Prostate gland (tissue), 2 donors: ENCODE data around the gene RADIL. TPM values are rescaled to one million over a fixed set of nuclear protein-coding genes. Genes with fewer than 3 reads are reported as not detected.

Source experiments
- DNase-seq: peaks from one replicate; pipeline ENCODE4 v3.0.0-alpha.2; 2019; ENCODE audit warnings: low spot score
- H3K27ac ChIP-seq, 2 donors: fragments of 200-600 bp; sonication (generic); 2 replicates each; pipeline ENCODE4 v1.5.1; 2017 to 2019
- H3K27me3 ChIP-seq: fragments of 200-600 bp; sonication (generic); replicated peaks from 2 replicates; pipeline ENCODE4 v1.5.1; 2019; ENCODE audit not compliant: insufficient read depth
- H3K36me3 ChIP-seq, 2 donors: fragments of 200-600 bp; sonication (generic); 1 replicate in 1 of 2; 2 replicates in 1 of 2; pipeline versions ENCODE4 v1.5.1 to v1.8.1; 2017 to 2019
- H3K4me1 ChIP-seq: fragments of 200-600 bp; sonication (generic); replicated peaks from 2 replicates; pipeline ENCODE4 v1.5.1; 2019
- H3K4me3 ChIP-seq, 2 donors: fragments of 200-600 bp; sonication (generic); 2 replicates each; pipeline ENCODE4 v1.5.1; 2017 to 2019
- H3K9me3 ChIP-seq: fragments of 200-600 bp; sonication (generic); 2 replicates; pipeline ENCODE4 v1.5.1; 2017
- CTCF ChIP-seq, 4 experiments: fragments of 200-600 bp in 2 of 4; fragments of 450-650 bp in 2 of 4; sonication (generic) in 2 of 4; IDR thresholded peaks; 1 replicate in 3 of 4; 2 replicates in 1 of 4; pipeline ENCODE4 v1.5.1; 2016 to 2019; ENCODE audit warnings: antibody characterized with exemption in 4 of 4, mild to moderate bottlenecking in 2 of 4, moderate library complexity in 2 of 4
- POLR2A ChIP-seq: fragments of 450-650 bp; IDR thresholded peaks from one replicate; pipeline ENCODE4 v1.6.1; 2016; ENCODE audit warnings: antibody characterized with exemption, mild to moderate bottlenecking
- POLR2AphosphoS5 ChIP-seq: sonication (generic); formaldehyde crosslinking; IDR thresholded peaks from one replicate; pipeline ENCODE4 v1.6.1; 2017; ENCODE audit warnings: antibody characterized with exemption
- WGBS: methylation state at CpG from one replicate; pipeline ENCODE4 v1.1.5; 2018; 5-methylcytosine and 5-hydroxymethylcytosine counted together
- intact Hi-C: fragments of 100-400 bp; cut with DNase I; formaldehyde crosslinking; loops from one replicate; pipeline ENCODE4 v1.14.2; 2022
- total RNA-seq, 2 donors: library from RNA; depleted of rRNA; stranded (reverse); fragments of >200 nt; gene quantifications; one replicate each; pipeline ENCODE4 v1.1.0, GENCODE V29; 2016

Gene RADIL
- total RNA-seq, 2 donors from 2014 or later: 1.8 to 12.0 TPM

- no peak overlapping the region for H3K27ac ChIP-seq
- DNase-seq: no peak
- WGBS: 90% methylated on average over 22 of the region's 27 CpGs
- peaks cover 7 to 11% of the 10 kb centered on the region in 2 donors for H3K36me3 ChIP-seq
- no peaks in the 10 kb centered on the region for H3K9me3 ChIP-seq
- TF ChIP-seq POLR2AphosphoS5: no peak
- no peak for TF ChIP-seq CTCF (IDR thresholded peaks at IDR 0.05)
- TF ChIP-seq POLR2A: no peak
- intact Hi-C loops: no loop called here
- H3K27me3 ChIP-seq: no peaks in the 10 kb centered on the region
- no peaks in the 10 kb centered on the region for H3K4me1 ChIP-seq
- no peak overlapping the region for H3K4me3 ChIP-seq
These were observed 94.8 kb downstream of the RADIL start for GRCh38 chr7:4788627-4789189.

GRCh38 chr7:4787947-4788626, 95.4 kb downstream of the RADIL start:
- WGBS: 86% methylated on average over 13 of the region's 23 CpGs
- Histone ChIP-seq H3K4me1 (no peaks in the 10 kb centered on the region), H3K9me3 (no peaks in the 10 kb centered on the region), H3K27ac (no peak overlapping the region), H3K27me3 (no peaks in the 10 kb centered on the region), H3K4me3 (no peak overlapping the region), H3K36me3 (peaks cover 7 to 11% of the 10 kb centered on the region in 2 donors)
- DNase-seq: no peak
- TF ChIP-seq POLR2A (no peak), POLR2AphosphoS5 (no peak), CTCF (IDR thresholded peaks at IDR 0.05) (no peak)
- intact Hi-C loops: no loop called here

DNA sequence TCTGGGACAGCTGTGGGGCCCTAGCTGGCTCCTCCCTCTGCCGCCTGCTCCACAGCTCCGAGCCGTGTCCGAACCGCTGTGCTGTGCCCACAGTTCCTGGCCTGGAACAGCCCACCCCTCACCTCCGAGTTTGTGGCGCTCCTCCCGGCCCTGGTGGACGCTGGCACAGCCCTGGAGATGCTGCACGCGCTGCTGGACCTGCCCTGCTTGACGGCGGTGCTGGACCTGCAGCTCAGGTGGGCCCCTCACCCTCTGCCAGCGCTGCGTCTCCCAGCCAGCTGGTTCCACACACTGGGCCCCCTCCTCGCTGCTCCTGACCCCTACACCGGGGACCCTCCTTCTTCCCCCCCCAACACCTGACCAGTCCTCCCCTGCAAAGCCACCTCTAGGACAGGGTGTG, 96.0 kb downstream of the RADIL start:
- Histone ChIP-seq H3K27me3 (no peaks in the 10 kb centered on the region), H3K36me3 (peaks cover 11% of the 10 kb centered on the region in 2 donors), H3K4me1 (no peaks in the 10 kb centered on the region), H3K4me3 (no peak overlapping the region), H3K27ac (no peak overlapping the region), H3K9me3 (no peaks in the 10 kb centered on the region)
- TF ChIP-seq POLR2A: no peak
- WGBS: 87% methylated on average over 17 of the region's 17 CpGs
- no peak for DNase-seq
- intact Hi-C loops: no loop called here

DNA sequence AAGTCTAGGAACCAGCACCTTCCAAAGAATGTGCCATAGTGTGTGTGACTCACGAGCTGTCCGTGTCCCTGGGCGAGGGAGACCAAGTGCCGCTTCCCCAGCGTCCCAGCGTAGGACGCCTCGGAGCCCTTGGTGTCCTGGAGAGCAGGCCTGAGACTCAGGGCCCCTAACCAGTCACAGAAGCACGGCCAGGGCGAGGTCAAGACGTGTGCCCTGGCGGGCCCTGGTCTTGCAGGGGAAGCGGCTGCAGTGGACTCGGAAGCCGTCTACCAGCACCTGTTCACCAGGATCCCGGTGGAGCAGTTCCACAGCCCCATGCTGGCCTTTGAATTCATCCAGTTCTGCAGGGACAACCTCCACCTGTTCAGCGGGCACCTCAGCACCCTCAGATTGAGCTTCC, 97.5 kb downstream of the RADIL start:
- Histone ChIP-seq H3K4me1 (no peaks in the 10 kb centered on the region), H3K36me3 (peaks cover 20 to 23% of the 10 kb centered on the region in 2 donors), H3K4me3 (no peak overlapping the region), H3K27ac (no peak overlapping the region), H3K9me3 (no peaks in the 10 kb centered on the region), H3K27me3 (no peaks in the 10 kb centered on the region)
- intact Hi-C loops: no loop called here
- WGBS: 95% methylated on average over 17 of the region's 17 CpGs
- TF ChIP-seq POLR2AphosphoS5 (no peak), CTCF (IDR thresholded peaks at IDR 0.05) (no peak), POLR2A (no peak)
- no peak for DNase-seq

GRCh38 chr7:4785371-4785770, 98.1 kb downstream of the RADIL start:
- Histone ChIP-seq H3K36me3 (peaks cover 21 to 23% of the 10 kb centered on the region in 2 donors), H3K27me3 (no peaks in the 10 kb centered on the region), H3K27ac (no peak overlapping the region), H3K4me1 (no peaks in the 10 kb centered on the region), H3K9me3 (no peaks in the 10 kb centered on the region), H3K4me3 (no peak overlapping the region)
- intact Hi-C loops: no loop called here
- WGBS: 95% methylated on average over 20 of the region's 20 CpGs
- no peak for DNase-seq
- no peak for TF ChIP-seq CTCF (IDR thresholded peaks at IDR 0.05)
- TF ChIP-seq POLR2A: no peak
- TF ChIP-seq POLR2AphosphoS5: no peak
